ACC112 (cell line): Measurements from ENCODE around the gene ZNF672.
"Not testable (repeated sequence)": the region's sequence is repeated elsewhere in the genome, so short reads cannot be mapped to it uniquely, and the experiment has no call there.

Experiments used
- H2AFZ ChIP-seq: fragments of 200-600 bp; sonication (generic); one replicate; pipeline ENCODE4 v1.6.0; 2017; ENCODE audit warnings: antibody characterized with exemption, low read length; ENCODE audit not compliant: unreplicated experiment
- H3K27ac ChIP-seq: fragments of 200-600 bp; sonication (generic); 2 replicates; pipeline ENCODE4 v1.5.1; 2014; ENCODE audit warnings: low read depth, mild to moderate bottlenecking, antibody characterized with exemption, low read length, moderate library complexity
- H3K27me3 ChIP-seq: fragments of 200-600 bp; sonication (generic); 2 replicates; pipeline ENCODE4 v1.6.1; 2014; ENCODE audit warnings: mild to moderate bottlenecking, antibody characterized with exemption, low read length, moderate library complexity, mixed read lengths; ENCODE audit not compliant: insufficient read depth
- H3K36me3 ChIP-seq: fragments of 200-600 bp; sonication (generic); 2 replicates; pipeline ENCODE4 v1.6.1; 2016; ENCODE audit warnings: mild to moderate bottlenecking, antibody characterized with exemption, low read length, moderate library complexity, mixed read lengths; ENCODE audit not compliant: insufficient read depth
- H3K4me1 ChIP-seq: fragments of 200-600 bp; sonication (generic); one replicate; pipeline ENCODE4 v1.6.1; 2016; ENCODE audit warnings: low read length, mixed read lengths; ENCODE audit not compliant: insufficient read depth, unreplicated experiment, control insufficient read depth
- H3K4me3 ChIP-seq: fragments of 200-600 bp; sonication (generic); 2 replicates; pipeline ENCODE4 v1.5.1; 2014; ENCODE audit warnings: mild to moderate bottlenecking, low read depth, low read length
- H3K79me2 ChIP-seq: fragments of 200-600 bp; sonication (generic); one replicate; pipeline ENCODE4 v1.6.0; 2016; ENCODE audit warnings: low read length; ENCODE audit not compliant: control insufficient read depth, unreplicated experiment, insufficient read depth

Gene ZNF672

GRCh38 chr1:248886237-248886895, 48.3 kb downstream of the ZNF672 start:
- Histone ChIP-seq H3K27ac (no peak overlapping the region), H3K4me1 (no peaks in the 10 kb centered on the region), H3K4me3 (no peak overlapping the region), H3K36me3 (no peaks in the 10 kb centered on the region), H2AFZ (no peak overlapping the region), H3K27me3 (peaks cover 25% of the 10 kb centered on the region), H3K79me2 (no peaks in the 10 kb centered on the region)

- H3K4me3 ChIP-seq, H3K4me1 ChIP-seq, H2AFZ ChIP-seq, H3K27ac ChIP-seq, H3K79me2 ChIP-seq, H3K36me3 ChIP-seq: not testable (repeated sequence)
- peaks cover 45% of the 10 kb centered on the region for H3K27me3 ChIP-seq
These were observed 51.9 kb downstream of the ZNF672 start for GRCh38 chr1:248889914-248890243.

GRCh38 chr1:248890549-248891498, 52.8 kb downstream of the ZNF672 start:
- Histone ChIP-seq H3K27me3 (peaks cover 51% of the 10 kb centered on the region), H3K27ac (no peak overlapping the region), H2AFZ (no peak overlapping the region), H3K4me1 (no peaks in the 10 kb centered on the region), H3K36me3 (no peaks in the 10 kb centered on the region), H3K79me2 (no peaks in the 10 kb centered on the region), H3K4me3 (no peak overlapping the region)

- H3K79me2 ChIP-seq, result no peaks in the 10 kb centered on the region
- H3K4me1 ChIP-seq, result no peaks in the 10 kb centered on the region
- H2AFZ ChIP-seq, result no peak overlapping the region
- no peak overlapping the region for H3K27ac ChIP-seq
- H3K27me3 ChIP-seq, result peaks cover 57% of the 10 kb centered on the region
- H3K4me3 ChIP-seq, result no peak overlapping the region
- no peaks in the 10 kb centered on the region for H3K36me3 ChIP-seq
These were observed 53.7 kb downstream of the ZNF672 start for GRCh38 chr1:248891758-248892157.

- Histone ChIP-seq H3K4me1 (no peaks in the 10 kb centered on the region), H3K27me3 (peaks cover 65% of the 10 kb centered on the region), H2AFZ (no peak overlapping the region), H3K4me3 (no peak overlapping the region), H3K27ac (no peak overlapping the region), H3K36me3 (no peaks in the 10 kb centered on the region), H3K79me2 (no peaks in the 10 kb centered on the region)
These were observed 54.6 kb downstream of the ZNF672 start for GRCh38 chr1:248892590-248892989.

GRCh38 chr1:248894837-248895236, 56.8 kb downstream of the ZNF672 start:
- H3K4me3 ChIP-seq, result no peak overlapping the region
- H3K27ac ChIP-seq, result no peak overlapping the region
- H2AFZ ChIP-seq, result no peak overlapping the region
- no peaks in the 10 kb centered on the region for H3K36me3 ChIP-seq
- H3K79me2 ChIP-seq, result no peaks in the 10 kb centered on the region
- peaks cover 81% of the 10 kb centered on the region for H3K27me3 ChIP-seq
- no peaks in the 10 kb centered on the region for H3K4me1 ChIP-seq

- Histone ChIP-seq H3K4me3 (no peak overlapping the region), H2AFZ (no peak overlapping the region), H3K27ac (no peak overlapping the region), H3K4me1 (no peaks in the 10 kb centered on the region), H3K27me3 (peaks cover 81% of the 10 kb centered on the region), H3K36me3 (no peaks in the 10 kb centered on the region), H3K79me2 (no peaks in the 10 kb centered on the region)
These were observed 59.7 kb downstream of the ZNF672 start for GRCh38 chr1:248897412-248898337.
